HG02588 (cell line): Measurements from ENCODE around the gene CFAP97.
A peak's percentile ranks its signal among the peaks of the same experiment; 100 is the strongest.
"Not testable (repeated sequence)": the region's sequence is repeated elsewhere in the genome, so short reads cannot be mapped to it uniquely, and the experiment has no call there.

ENCODE experiments used
- ATAC-seq: cut with Tn5 transposase; IDR thresholded peaks from one replicate; pipeline ENCODE4 v1.9.1; 2021; ENCODE audit warnings: mild to moderate bottlenecking, moderate library complexity; ENCODE audit not compliant: unreplicated experiment

CFAP97 gene

DNA sequence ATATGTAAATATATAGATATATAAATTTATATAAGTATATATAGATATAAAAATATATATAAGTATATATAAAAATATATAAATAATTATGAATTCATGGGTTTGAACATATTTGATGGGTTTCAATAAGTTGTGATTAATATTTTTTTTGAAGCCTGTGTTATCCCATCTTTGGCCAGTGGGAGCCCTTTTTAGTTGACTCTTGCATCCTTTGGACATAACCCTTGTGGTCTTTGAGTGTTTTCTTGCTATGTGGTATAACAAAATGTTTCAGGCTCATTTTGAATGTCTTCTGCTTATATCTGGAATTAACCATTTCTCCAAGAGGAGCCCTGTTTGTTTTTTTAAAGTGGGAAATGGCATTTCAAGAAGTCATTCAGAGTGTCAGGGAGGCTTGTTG is 20.8 kb upstream of the CFAP97 start:
- ATAC-seq = no peak

DNA sequence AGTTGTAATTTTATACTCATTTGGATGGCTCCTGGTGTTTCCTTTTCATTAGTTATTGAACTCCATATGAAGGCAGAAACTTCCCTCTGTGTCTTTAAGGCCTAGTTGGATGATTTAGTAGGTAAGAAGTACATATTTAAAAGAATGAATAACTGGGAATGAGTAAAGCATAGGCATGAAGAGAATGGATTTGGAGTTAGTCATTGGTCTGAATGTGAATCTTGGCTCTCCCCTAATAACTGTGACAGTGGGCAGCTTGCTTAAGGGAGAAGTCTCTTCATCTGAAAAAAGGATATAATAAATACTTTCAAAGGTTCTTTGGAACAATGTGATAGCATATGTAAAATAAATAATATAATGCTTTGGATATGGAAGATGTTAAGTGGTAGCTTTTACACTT is 18.8 kb upstream of the CFAP97 start:
- ATAC-seq = no peak

DNA sequence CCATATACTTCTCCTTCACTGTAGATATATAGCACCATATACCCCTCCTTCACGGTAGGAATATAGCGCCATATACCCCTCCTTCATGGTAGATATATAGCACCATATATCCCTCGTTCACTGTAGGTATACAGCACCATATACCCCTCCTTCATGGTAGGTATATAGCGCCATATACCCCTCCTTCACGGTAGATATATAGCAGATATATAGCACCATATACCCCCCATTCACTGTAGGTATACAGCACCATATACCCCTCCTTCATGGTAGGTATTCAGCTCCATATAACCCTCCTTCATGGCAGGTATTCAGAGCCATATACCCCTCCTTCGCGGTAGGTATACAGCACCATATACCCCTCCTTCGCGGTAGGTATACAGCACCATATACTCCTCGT is 18.1 kb upstream of the CFAP97 start:
- no peak for ATAC-seq

DNA sequence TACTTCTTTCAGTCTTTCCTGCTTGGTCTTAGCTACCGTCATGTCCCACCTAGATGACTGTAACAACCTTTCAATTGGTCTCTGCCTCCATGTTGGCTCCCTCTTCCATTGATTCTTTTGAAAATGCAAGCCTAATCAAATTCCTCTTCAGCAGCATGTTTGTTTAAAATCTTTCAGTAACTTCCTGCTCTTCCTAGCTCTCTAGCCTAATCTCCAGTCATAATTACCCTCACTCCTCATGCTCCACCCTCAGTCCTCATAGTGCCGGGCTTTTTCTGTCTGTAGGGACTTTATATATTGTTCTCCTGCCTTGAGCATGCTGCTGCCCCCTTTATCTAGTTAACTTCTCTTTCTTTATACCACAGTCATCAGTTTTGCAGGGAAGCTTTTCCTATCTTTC is 17.7 kb upstream of the CFAP97 start:
- ATAC-seq = no peak

DNA sequence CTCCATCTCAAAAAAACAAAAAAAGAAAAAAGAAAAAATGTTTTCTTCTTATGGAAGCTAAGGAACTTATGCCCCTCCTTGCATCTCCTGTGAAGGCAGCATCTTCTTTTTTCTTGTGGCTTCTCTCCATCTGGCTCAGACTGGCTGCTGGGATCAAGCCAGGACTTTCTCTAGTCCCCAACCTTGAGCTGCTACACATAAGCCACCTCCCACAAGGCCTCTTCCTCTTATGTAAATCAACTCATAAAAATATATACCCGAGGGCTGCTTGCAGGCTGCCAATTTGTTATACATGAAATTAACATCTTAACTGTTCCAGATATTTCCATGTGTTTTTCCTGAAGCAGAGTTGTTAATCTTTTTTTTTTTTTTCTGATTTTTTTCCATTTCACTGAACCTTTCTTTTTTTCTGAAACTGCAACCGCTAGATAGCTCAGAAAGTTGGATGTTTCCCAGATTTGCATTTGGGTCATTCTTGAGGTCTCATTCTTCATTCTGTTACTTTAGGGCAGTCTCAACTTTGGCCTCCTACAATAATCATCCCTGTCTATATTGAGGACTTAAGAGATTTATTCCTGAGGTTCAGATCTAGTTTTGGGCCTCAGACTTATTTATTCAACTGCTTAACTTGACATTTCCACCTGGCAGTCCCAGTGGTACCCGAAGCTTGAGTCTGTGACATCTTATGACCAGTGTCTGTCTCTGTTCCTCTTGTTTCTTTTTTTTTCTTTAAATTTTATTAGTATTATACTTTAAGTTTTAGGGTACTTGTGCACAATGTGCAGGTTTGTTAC is 15.9 kb upstream of the CFAP97 start:
- ATAC-seq = peak; percentile 83

DNA sequence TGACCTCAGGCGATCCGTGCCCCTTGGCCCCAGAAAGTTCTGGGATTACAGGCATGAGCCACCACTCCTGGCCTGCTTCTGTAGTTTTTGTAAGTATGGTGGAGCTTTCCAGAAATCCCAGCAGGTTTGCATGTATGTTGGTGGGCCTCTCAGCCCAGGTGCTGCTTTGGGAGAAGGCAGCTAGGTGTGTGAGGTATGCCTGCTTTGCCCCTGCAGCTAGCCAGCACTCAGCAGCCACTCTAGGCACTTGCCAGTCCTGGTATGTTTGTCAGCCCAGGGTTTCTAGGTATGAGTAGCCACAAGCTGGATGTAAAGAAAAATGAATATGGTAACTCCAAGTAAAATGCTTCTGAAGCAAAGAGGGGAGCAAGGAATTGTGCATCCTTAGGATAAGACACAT is 14.5 kb upstream of the CFAP97 start:
- ATAC-seq = no peak

DNA sequence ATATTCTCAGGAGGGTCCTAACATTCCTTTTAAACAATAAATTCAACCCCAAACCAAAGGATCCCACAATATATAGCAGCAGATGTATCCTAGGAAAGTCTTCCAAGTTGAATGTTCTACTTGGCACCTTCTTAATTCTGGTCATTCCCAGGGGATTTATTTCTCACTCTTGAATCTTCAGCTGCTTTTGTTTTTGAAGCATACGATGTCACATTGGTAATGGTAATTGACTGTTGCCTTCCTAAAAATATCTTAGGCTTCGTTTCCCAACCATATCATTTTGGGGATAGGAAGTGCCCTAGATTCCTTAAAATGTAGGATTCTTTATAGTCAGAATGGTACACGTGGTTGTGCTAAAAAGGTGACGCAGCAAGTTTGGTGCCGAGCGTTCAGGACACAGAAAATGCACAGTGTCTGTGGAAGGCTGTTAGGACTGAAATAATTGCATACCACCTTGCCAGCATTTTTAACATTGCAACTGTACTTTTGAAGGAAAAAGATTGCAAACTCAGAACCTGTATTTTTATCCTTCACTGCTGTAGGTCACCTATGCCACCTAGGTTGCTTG is 13.7 kb upstream of the CFAP97 start:
- ATAC-seq = no peak

DNA sequence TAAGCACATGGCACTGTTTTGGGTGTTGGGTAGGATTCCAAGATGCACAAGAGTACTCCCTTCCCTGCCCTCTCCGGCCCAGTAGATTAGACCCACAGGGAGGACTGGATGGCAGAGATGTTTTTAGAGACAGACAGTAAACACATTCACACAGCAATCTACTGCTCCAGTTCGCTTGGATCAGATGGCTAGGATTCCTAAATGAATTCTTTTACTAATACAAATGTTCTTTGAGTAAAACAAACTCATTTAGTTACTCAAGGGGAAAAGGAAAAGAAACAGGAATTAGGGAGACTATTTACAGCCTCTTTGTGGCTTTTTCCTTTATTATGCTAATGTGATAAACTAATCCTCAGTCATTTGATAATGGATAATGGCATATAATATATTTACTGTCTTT is 11.5 kb upstream of the CFAP97 start:
- ATAC-seq = no peak

DNA sequence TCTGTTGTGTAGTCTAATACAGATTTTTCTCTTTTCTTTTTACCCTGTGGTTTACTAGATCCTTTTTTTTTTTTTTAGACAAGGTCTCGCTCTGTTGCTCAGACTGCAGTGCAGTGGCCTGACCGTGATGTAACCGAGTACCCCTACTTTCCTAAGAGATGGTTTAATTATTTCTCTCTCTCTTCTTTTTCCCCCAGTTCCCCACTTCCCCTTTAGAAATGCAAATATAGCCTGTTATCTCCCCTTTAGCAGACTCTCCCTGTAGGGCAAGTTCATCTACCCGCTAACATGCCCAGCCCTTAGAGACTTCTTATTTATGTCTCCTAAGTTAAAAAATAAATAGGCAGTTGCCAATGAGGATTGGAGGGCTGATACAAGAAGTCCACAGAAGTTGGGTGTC is 10.1 kb upstream of the CFAP97 start:
- peak; percentile 34 for ATAC-seq

DNA sequence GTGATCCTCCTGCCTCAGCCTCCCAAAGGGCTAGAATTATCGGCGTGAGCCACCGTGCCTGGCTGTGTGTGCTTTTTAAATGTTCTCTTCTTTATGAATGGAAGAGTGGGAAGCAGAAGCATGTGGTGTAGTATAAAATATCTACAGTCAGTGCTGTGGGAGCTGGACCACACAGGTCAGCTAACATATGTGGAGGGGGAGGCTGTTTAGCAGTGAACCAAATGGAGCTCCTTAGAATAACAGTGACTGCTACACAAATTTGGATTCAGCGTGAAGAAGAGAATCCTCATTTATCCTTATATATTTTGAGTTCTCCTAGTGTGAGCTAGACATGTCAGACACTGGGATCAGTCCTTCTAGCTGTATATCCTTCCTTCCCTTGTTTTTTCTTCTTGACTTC is 8.8 kb upstream of the CFAP97 start:
- ATAC-seq = no peak

DNA sequence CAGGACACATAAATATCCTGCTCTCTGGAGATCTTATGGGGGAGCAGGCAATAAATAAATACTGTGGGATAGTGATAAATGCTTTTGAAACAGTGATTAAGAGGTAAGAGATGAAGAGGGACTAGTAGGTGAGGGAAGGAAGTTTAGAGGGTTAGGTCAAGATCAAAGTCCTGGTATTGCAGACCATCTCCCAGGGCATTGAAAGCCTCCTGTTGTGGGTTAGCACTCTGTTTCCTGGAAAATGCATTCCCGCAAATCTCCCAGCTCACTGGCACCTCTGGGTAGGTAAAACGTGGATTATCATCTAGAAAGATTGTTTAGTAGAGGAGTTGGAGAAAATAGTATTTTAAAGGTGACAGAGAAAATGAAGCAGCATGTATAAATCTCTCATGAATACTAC is 7.8 kb upstream of the CFAP97 start:
- no peak for ATAC-seq

DNA sequence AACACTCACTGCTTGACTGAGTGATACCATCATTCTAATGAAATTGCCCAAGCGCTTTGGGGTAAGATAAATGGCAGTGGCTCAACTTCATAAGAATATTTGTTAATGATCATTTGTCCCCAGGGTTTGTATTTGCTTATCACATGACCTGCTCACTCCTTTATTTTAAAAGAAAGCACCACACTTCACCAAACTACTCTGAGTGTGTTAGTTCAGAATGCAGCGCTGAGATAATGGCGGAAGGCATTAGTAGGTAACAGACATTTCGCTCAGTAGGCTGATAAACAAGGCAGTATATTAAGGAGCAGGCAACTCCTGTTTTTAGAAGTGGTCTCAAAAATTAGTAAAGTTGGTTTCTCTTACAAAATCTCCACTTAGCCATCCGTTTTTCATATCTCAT is 7.2 kb upstream of the CFAP97 start:
- ATAC-seq = no peak

DNA sequence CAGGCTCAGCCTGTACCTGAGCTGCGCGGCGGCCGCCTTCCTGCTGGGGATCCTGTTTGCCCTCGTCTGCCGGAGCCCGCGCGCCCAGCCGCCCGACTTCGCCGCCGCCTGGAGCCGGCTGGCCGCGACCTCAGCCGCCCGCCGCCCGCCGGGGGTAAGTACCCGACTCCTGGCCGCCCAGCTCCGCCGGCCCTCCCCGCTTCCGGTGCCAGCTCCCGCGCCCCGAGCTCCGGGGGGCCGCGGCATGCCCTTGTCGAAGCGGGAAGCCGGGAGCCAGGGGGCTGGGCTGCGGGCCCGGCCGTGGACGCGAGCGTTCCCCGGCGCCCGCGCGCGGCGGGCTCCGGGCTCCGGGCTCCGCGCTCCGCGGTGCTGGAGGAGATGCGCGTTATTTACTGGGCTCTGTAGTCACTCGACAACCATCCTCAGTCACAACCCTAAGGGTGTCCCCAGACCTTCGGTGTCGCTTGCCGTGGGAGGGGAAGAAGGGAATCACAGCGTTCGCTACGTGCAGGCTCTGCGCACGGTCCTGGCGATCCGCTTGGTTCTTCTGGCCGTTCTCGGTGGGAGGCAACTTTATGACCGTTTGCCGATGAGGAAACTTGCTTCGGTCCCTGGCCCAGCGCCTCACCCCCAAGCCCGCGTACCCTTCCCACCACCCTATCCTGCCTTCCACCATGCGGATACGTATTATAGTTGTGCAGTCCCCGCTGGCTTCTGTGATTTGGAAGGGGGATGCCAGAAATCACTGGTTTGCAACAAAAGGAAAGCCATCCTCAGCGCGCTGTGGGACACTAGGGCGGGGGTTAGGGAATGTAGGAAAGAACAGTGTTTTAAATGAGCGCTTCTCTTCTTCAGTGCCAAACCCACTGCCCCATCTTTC is 6.5 kb upstream of the CFAP97 start:
- peak; percentile 19 for ATAC-seq

DNA sequence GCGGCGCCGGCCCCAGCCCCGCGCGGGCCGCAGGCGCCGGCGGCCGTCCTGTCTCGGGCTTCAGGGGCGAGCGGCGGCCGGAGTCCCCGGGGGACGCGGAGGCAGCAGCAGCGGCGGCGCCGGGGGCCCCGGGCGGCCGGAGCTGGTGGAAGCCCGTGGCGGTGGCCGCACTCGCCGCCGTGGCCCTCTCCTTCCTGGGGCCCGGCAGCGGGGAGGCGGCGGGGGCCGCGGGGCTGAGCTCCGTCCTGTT is 6.0 kb upstream of the CFAP97 start:
- ATAC-seq = peak; percentile 21

DNA sequence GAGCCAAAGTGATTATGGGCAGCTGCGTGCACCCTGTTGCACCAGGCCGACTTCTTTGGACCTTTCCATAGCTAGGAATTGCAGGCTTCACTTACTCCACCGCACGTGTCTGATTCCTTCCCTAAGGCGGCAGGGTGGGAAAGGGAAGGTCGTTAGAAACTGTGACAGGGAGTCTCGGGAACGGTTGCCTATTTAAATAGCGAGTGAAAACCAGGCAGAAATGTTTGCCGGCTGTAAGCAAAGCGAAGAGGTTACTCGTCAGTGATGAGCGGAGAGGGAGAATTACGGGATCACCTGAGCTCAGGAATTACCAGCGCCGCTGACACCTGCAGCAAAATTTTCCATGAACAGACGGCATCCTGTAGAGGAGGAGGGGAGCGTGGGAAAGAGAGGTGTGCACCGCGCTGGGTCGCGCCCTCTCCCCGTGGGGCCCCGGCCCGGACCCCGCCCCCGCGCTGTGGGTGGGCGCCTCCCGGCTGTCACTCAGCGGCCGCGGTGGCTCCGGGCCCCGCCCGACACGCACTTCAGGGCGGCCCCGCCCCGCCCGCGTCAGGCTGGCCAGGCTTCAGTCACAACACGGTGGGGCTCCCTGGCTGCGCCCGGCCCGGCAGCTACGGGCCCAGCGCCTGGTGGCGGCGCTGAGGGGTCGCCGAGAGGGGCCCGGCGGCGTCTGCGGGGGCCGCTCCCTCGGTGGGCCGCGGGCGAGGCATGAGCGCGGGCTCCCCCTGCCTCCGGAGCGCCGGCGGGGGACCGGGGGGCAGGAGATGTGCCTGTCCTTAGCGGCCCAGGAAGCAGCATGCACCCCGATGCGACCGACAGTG is 5.4 kb upstream of the CFAP97 start, which contains the start of gene SNX25:
SNX25 (plus strand) TSS at position 568 of the 821 bp plus-strand sequence; CDS start at position 797, 229 bp downstream.
- ATAC-seq = peak; percentile 77

DNA sequence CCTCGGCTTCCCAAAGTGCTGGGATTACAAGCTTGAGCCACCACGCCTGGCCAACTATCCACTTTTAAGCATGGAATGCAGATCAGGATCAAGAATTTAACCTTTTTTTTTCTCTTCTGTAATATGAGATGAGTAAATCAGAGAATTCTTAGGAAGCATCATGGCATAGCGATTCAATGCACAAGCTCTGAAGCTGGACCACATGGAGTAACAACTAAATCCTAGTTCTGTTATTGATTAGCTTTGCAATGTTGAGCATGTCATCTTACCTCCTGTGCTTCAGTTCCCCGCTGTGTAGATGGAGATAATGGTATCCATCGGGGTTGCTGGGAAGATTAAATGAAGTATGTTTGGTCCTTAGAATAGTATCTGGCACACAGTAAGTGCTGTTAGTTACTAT is 3.7 kb upstream of the CFAP97 start:
- no peak for ATAC-seq

DNA sequence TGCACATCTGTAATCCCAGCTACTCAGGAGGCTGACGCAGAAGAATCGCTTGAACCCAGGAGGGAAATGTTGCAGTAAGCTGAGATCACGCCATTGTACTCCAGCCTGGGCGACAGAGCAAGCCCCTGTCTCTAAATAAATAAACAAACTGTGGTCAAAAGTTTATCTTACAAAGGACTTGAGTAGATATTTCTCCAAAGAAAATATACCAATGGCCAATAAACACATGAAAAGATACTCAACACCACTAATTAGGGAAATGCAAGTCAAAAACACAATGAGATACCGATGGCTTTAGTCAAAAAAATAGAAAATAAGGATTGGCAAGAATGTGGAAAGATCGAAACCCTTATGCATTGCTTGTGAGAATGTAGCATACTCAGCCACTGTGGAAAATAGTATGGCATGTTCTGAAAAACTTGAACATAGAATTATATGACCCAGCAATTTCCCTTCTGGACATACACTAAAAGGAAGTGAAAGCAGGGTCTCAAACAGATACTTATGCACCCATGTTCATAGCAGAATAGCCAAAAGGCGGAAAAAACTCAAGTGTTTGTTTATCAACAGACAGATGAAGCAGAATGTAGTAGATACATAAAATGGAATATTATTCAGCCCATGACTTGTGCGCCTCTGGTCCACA is 2.0 kb upstream of the CFAP97 start:
- ATAC-seq = no peak

DNA sequence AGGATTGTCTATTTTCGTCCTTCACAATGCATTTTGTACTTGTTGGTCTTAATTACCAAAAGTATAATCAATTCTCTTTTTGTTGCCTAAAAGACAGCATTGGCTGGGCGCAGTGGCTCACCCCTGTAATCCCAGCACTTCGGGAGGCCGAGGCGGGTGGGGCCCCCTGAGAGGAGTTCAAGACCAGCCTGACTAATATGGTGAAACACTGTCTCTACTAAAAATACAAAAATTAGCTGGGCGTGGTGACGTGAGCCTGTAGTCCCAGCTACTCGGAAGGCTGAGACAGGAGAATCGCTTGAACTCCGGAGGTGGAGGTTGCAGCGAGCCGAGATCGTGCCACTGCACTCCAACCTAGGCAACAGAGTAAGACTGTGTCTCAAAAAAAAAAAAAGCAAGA is 1.3 kb upstream of the CFAP97 start:
- ATAC-seq = not testable (repeated sequence)

DNA sequence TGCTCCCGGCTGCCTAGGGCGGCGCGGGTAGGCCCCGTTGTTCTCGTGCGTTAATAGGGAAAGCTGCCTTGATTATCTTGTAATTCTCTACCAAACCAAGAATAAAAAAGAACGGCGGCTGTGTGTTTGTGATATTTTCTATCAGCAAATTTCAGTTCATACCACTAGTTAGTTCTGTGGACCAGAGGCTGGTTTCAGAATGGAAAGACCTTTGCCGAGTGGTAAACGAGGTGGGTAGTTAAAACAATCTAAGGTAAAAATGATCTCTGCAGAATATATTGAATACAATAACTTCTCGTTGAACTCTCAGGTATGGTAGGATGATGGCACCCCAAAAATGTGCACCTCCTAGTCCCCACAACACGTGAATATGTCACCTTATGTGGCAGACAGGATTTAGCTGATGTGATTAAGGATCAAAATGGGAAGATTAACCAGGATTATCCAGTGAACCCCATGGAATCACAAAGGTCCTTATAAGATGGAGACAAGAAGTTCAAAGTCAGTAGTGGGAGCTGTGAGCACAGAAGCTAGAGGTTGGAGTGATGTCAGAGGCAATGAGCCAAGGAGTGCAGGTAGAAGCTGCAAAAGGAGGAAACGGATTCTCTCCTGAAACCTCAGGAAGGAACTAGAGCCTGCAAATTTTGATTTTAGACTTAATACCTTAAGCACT is 574 bp upstream of the CFAP97 start:
- ATAC-seq = no peak

DNA sequence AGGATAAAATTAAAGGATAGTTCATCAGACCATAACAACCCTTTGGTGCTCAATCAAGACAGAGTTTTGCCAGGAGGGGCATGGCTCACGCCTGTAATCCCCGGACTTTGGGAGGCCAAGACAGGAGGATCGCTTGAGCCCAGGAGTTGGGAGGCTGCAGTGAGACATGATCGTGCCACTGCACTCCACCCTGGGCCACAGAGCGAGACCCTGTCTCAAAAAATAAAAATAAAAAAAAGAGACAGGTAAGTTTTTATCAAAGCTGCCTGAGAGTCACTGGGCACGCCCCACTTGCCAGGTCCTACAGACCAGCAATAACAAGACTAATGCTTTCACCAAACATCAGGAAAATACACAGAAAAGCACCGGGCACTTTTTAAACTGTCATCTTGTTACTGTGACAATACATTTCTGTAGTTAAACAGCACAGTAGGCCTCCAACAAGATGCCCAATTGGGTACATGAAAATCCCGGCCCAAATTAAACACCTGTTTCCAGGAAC is 765 bp downstream of the CFAP97 start:
- peak; percentile 5 for ATAC-seq
